Lower leg skin (tissue), 3 donors: ENCODE data around the gene ADARB2.

ENCODE experiments used
- POLR2A ChIP-seq, 2 donors: fragments of 450-650 bp; IDR thresholded peaks; one replicate each; pipeline ENCODE4 v1.6.1; 2016 to 2017; ENCODE audit warnings: antibody characterized with exemption in 2 of 2, mild to moderate bottlenecking in 1 of 2, moderate library complexity in 1 of 2
- TF ChIP-seq, protein P1 (sequence below), 3 donors: fragments of 450-650 bp; IDR thresholded peaks; one replicate each; pipeline ENCODE4 v1.5.1; 2016; ENCODE audit warnings: antibody characterized with exemption in 3 of 3, mild to moderate bottlenecking in 3 of 3, moderate library complexity in 2 of 3

GRCh38 chr10:1203216-1203615, 534.1 kb downstream of the ADARB2 start:
- TF ChIP-seq, protein P1, sequence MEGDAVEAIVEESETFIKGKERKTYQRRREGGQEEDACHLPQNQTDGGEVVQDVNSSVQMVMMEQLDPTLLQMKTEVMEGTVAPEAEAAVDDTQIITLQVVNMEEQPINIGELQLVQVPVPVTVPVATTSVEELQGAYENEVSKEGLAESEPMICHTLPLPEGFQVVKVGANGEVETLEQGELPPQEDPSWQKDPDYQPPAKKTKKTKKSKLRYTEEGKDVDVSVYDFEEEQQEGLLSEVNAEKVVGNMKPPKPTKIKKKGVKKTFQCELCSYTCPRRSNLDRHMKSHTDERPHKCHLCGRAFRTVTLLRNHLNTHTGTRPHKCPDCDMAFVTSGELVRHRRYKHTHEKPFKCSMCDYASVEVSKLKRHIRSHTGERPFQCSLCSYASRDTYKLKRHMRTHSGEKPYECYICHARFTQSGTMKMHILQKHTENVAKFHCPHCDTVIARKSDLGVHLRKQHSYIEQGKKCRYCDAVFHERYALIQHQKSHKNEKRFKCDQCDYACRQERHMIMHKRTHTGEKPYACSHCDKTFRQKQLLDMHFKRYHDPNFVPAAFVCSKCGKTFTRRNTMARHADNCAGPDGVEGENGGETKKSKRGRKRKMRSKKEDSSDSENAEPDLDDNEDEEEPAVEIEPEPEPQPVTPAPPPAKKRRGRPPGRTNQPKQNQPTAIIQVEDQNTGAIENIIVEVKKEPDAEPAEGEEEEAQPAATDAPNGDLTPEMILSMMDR (IDR thresholded peaks at IDR 0.05): no peak
- TF ChIP-seq POLR2A (IDR thresholded peaks at IDR 0.05): no peak
